ENCODE results near the gene PLAC8. TPM values are rescaled to one million over a fixed set of nuclear protein-coding genes. Genes with fewer than 3 reads are reported as not detected.

The PLAC8 gene
- 0.80 to 1.5 TPM (median 1.3 TPM) in 5 replicates for total RNA-seq (2022; extraction: Qiagen RNA extraction; ENCODE audit: low read depth)

GRCh38 chr4:83114576-83114975 lies at the start of gene PLAC8:
Gene PLAC8, minus strand, starts transcription at chr4:83114729. Its CDS starts 6,808 bp downstream, at chr4:83107921.

Other genes with a start within 250 kb of the PLAC8 start
- 77.7 to 93.8 TPM (median 86.7 TPM) in 5 replicates for gene SEC31A, start 223.6 kb downstream of the PLAC8 start, total RNA-seq (2022; extraction: Qiagen RNA extraction; ENCODE audit: low read depth)
- 1.6 to 3.1 TPM (median 1.8 TPM) in 5 replicates for gene THAP9, start 214.0 kb downstream of the PLAC8 start, total RNA-seq (2022; extraction: Qiagen RNA extraction; ENCODE audit: low read depth)
- gene LIN54, start 103.9 kb downstream of the PLAC8 start, total RNA-seq (2022; extraction: Qiagen RNA extraction; ENCODE audit: low read depth): 6.3 to 8.3 TPM (median 7.5 TPM) in 5 replicates
- gene COPS4, start 79.5 kb downstream of the PLAC8 start, total RNA-seq (2022; extraction: Qiagen RNA extraction; ENCODE audit: low read depth): 24.1 to 38.6 TPM (median 29.1 TPM) in 5 replicates
- 17.5 to 21.8 TPM (median 20.6 TPM) in 5 replicates for gene COQ2, start 170.1 kb upstream of the PLAC8 start, total RNA-seq (2022; extraction: Qiagen RNA extraction; ENCODE audit: low read depth)
- gene HPSE, start 220.1 kb upstream of the PLAC8 start, total RNA-seq (2022; extraction: Qiagen RNA extraction; ENCODE audit: low read depth): 0.92 to 1.5 TPM (median 1.3 TPM) in 5 replicates